ENCODE data around the gene SEM1. TPM values are rescaled to one million over a fixed set of nuclear protein-coding genes. Genes with fewer than 3 reads are reported as not detected.
"Not testable (repeated sequence)": the region's sequence is repeated elsewhere in the genome, so short reads cannot be mapped to it uniquely, and the experiment has no call there.

SEM1 gene
- polyA plus RNA-seq (2013, experiment 1 of 4), result 253 TPM
- polyA plus RNA-seq (2013, experiment 2 of 4), result 239 TPM
- polyA plus RNA-seq (2013, experiment 3 of 4), result 204 TPM
- polyA plus RNA-seq (2013, experiment 4 of 4), result 226 TPM

- no peaks in the 10 kb centered on the region for H3K27me3 ChIP-seq (ENCODE audit: control insufficient read depth, insufficient read depth, low read length, poor library complexity, severe bottlenecking)
- WGBS, 2 experiments, result 3 to 4% methylated on average over 46 of the region's 46 CpGs
- no peaks in the 10 kb centered on the region for H3K9me3 ChIP-seq (ENCODE audit: control insufficient read depth, low read length)
- H3K4me1 ChIP-seq (ENCODE audit: control insufficient read depth, insufficient read depth, low read length), result peaks cover 5% of the 10 kb centered on the region
- H3K27ac ChIP-seq (ENCODE audit: insufficient read depth, low read depth, low read length, poor library complexity, severe bottlenecking), result peak within 1 kb of the TSS; percentile 75
- no peaks in the 10 kb centered on the region for H3K36me3 ChIP-seq (ENCODE audit: control insufficient read depth, insufficient read depth, low read length)
- peak within 1 kb of the TSS; percentile 90 for H3K4me3 ChIP-seq (ENCODE audit: insufficient read depth, low read depth, low read length)
Observed at GRCh38 chr7:96709381-96710228, at the start of gene SEM1. TSS of gene SEM1 (minus strand) at chr7:96709846. CDS start at chr7:96709763, 83 bp downstream.

DNA sequence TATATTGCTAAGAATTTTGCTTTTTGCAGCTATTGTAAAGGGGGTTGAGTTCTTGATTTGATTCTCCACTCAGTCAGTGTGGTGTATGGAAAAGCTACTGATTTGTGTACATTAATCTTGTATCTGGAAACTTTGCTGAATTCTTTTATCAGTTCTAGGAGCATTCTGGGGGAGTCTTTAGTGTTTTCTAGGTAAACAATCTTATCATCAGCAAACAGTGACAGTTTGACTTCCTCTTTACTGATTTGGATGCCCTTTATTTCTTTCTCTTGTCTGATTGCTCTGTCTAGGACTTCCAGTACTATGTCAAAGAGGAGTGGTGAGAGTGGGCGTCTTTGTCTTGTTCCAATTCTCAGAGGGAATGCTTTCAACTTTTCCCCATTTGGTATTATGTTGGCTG lies 48.2 kb upstream of the SEM1 start:
- WGBS, 2 experiments, result 80 to 86% methylated on average over 1 of the region's 1 CpG
- not testable (repeated sequence) for H3K36me3 ChIP-seq (ENCODE audit: control insufficient read depth, insufficient read depth, low read length); H3K4me1 ChIP-seq (ENCODE audit: control insufficient read depth, insufficient read depth, low read length); H3K4me3 ChIP-seq (ENCODE audit: insufficient read depth, low read depth, low read length); H3K9me3 ChIP-seq (ENCODE audit: control insufficient read depth, low read length); H3K27ac ChIP-seq (ENCODE audit: insufficient read depth, low read depth, low read length, poor library complexity, severe bottlenecking); H3K27me3 ChIP-seq (ENCODE audit: control insufficient read depth, insufficient read depth, low read length, poor library complexity, severe bottlenecking)

GRCh38 chr7:96747418-96747940 lies 37.8 kb upstream of the SEM1 start:
- Histone ChIP-seq H3K36me3 (ENCODE audit: control insufficient read depth, insufficient read depth, low read length) (no peaks in the 10 kb centered on the region), H3K27me3 (ENCODE audit: control insufficient read depth, insufficient read depth, low read length, poor library complexity, severe bottlenecking) (no peaks in the 10 kb centered on the region), H3K27ac (ENCODE audit: insufficient read depth, low read depth, low read length, poor library complexity, severe bottlenecking) (no peak overlapping the region), H3K4me1 (ENCODE audit: control insufficient read depth, insufficient read depth, low read length) (no peaks in the 10 kb centered on the region), H3K4me3 (ENCODE audit: insufficient read depth, low read depth, low read length) (no peak overlapping the region), H3K9me3 (ENCODE audit: control insufficient read depth, low read length) (no peaks in the 10 kb centered on the region)
- WGBS, 2 experiments, result 84 to 89% methylated on average over 1 to 2 of the region's 2 CpGs

DNA sequence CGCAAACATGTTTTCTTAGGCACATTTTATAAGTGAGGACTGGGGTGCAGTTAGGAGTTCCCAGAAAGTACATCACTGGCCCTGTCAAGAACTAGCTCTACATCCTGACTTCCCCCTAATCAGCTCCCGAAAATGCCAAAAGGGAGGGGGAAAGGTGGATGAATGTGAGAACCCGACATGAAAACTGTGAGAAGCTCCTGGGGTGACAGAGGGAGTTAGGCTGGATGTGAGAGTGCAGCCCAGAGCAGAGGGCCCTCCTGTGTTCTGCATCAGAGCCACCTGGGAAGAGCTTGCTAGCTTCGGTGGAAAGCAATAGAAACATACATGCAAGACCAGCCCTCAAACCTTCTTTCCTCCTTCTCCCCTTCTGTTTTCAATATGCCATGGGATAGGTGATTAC lies 30.5 kb upstream of the SEM1 start:
- Histone ChIP-seq H3K36me3 (ENCODE audit: control insufficient read depth, insufficient read depth, low read length) (no peaks in the 10 kb centered on the region), H3K9me3 (ENCODE audit: control insufficient read depth, low read length) (no peaks in the 10 kb centered on the region), H3K27ac (ENCODE audit: insufficient read depth, low read depth, low read length, poor library complexity, severe bottlenecking) (no peak overlapping the region), H3K4me3 (ENCODE audit: insufficient read depth, low read depth, low read length) (no peak overlapping the region), H3K4me1 (ENCODE audit: control insufficient read depth, insufficient read depth, low read length) (no peaks in the 10 kb centered on the region), H3K27me3 (ENCODE audit: control insufficient read depth, insufficient read depth, low read length, poor library complexity, severe bottlenecking) (no peaks in the 10 kb centered on the region)
- 46 to 51% methylated on average over 4 of the region's 4 CpGs for WGBS, 2 experiments

DNA sequence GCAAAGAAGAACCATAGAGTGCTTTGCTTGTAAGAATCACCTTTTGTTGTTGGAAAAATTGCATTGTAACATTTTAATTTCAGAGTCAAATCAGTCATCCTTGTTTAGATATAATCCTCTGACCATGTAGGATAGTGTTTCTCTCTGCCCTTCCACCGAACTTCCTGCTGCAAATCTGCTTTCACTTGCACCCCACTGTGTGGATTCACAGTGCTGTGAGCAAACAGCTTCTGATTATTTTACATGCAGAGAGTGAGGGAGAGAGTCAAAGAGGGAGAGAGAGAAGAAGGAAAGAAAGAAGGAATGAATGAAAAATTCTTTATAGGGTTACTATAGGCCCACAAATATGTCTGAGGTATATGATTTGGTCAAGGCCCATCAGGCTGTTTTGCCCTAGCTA lies 30.0 kb upstream of the SEM1 start:
- H3K9me3 ChIP-seq (ENCODE audit: control insufficient read depth, low read length), result no peaks in the 10 kb centered on the region
- H3K27ac ChIP-seq (ENCODE audit: insufficient read depth, low read depth, low read length, poor library complexity, severe bottlenecking), result no peak overlapping the region
- no peak overlapping the region for H3K4me3 ChIP-seq (ENCODE audit: insufficient read depth, low read depth, low read length)
- no peaks in the 10 kb centered on the region for H3K36me3 ChIP-seq (ENCODE audit: control insufficient read depth, insufficient read depth, low read length)
- no peaks in the 10 kb centered on the region for H3K27me3 ChIP-seq (ENCODE audit: control insufficient read depth, insufficient read depth, low read length, poor library complexity, severe bottlenecking)
- 0 to 8% methylated on average over 1 of the region's 1 CpG for WGBS, 2 experiments
- no peaks in the 10 kb centered on the region for H3K4me1 ChIP-seq (ENCODE audit: control insufficient read depth, insufficient read depth, low read length)

GRCh38 chr7:96739167-96739566 lies 29.5 kb upstream of the SEM1 start:
- 57 to 80% methylated on average over 1 of the region's 1 CpG for WGBS, 2 experiments
- H3K36me3 ChIP-seq (ENCODE audit: control insufficient read depth, insufficient read depth, low read length), result no peaks in the 10 kb centered on the region
- H3K9me3 ChIP-seq (ENCODE audit: control insufficient read depth, low read length), result no peaks in the 10 kb centered on the region
- H3K27me3 ChIP-seq (ENCODE audit: control insufficient read depth, insufficient read depth, low read length, poor library complexity, severe bottlenecking), result no peaks in the 10 kb centered on the region
- no peak overlapping the region for H3K4me3 ChIP-seq (ENCODE audit: insufficient read depth, low read depth, low read length)
- no peak overlapping the region for H3K27ac ChIP-seq (ENCODE audit: insufficient read depth, low read depth, low read length, poor library complexity, severe bottlenecking)
- no peaks in the 10 kb centered on the region for H3K4me1 ChIP-seq (ENCODE audit: control insufficient read depth, insufficient read depth, low read length)

DNA sequence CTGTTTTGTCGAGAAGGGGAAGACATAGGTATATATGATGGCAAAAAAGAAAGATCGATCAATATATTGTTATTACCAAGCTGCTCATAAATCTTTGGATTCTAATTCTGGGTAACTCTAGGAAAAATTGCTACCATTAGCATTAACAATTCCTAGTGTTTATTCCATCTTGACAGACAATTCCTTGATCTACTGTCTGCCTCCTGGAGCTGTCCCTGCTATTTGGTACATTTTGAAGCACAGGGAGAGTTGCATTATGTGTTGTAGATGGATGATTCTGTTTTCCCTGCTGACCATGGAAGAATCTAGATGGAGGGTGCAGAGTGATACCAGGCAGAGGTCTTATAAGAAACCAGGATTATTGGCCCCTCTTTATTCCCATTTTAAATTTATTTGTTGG lies 29.1 kb upstream of the SEM1 start:
- no peaks in the 10 kb centered on the region for H3K9me3 ChIP-seq (ENCODE audit: control insufficient read depth, low read length)
- H3K4me3 ChIP-seq (ENCODE audit: insufficient read depth, low read depth, low read length), result no peak overlapping the region
- no peak overlapping the region for H3K27ac ChIP-seq (ENCODE audit: insufficient read depth, low read depth, low read length, poor library complexity, severe bottlenecking)
- H3K4me1 ChIP-seq (ENCODE audit: control insufficient read depth, insufficient read depth, low read length), result no peaks in the 10 kb centered on the region
- H3K27me3 ChIP-seq (ENCODE audit: control insufficient read depth, insufficient read depth, low read length, poor library complexity, severe bottlenecking), result no peaks in the 10 kb centered on the region
- H3K36me3 ChIP-seq (ENCODE audit: control insufficient read depth, insufficient read depth, low read length), result no peaks in the 10 kb centered on the region
- 95 to 100% methylated on average over 2 of the region's 2 CpGs for WGBS, 2 experiments

- H3K4me1 ChIP-seq (ENCODE audit: control insufficient read depth, insufficient read depth, low read length), result no peaks in the 10 kb centered on the region
- WGBS, 2 experiments, result 85 to 87% methylated on average over 3 of the region's 3 CpGs
- H3K36me3 ChIP-seq (ENCODE audit: control insufficient read depth, insufficient read depth, low read length), result no peaks in the 10 kb centered on the region
- no peak overlapping the region for H3K4me3 ChIP-seq (ENCODE audit: insufficient read depth, low read depth, low read length)
- no peaks in the 10 kb centered on the region for H3K27me3 ChIP-seq (ENCODE audit: control insufficient read depth, insufficient read depth, low read length, poor library complexity, severe bottlenecking)
- no peak overlapping the region for H3K27ac ChIP-seq (ENCODE audit: insufficient read depth, low read depth, low read length, poor library complexity, severe bottlenecking)
- H3K9me3 ChIP-seq (ENCODE audit: control insufficient read depth, low read length), result no peaks in the 10 kb centered on the region
Observed at GRCh38 chr7:96737545-96738050, 28.0 kb upstream of the SEM1 start.

DNA sequence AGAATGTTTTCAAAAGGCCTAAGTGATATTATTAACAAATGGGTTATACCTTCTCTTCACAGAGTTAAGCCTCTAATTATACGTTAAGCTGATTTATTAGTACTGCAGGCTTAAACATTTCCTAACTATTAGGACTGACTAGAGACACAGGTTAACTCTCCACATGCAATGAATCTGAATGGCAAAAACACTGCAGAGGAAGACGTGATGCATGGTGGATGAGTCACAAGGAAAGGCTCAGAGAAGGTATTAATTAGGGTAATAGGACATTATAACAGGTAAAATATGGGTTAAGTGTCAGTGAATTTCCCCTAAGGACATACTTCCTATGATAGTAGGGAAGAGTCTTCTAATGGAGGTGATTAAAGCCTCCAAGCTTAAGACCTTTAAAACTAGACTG lies 24.7 kb upstream of the SEM1 start:
- Histone ChIP-seq H3K4me1 (ENCODE audit: control insufficient read depth, insufficient read depth, low read length) (no peaks in the 10 kb centered on the region), H3K27ac (ENCODE audit: insufficient read depth, low read depth, low read length, poor library complexity, severe bottlenecking) (no peak overlapping the region), H3K4me3 (ENCODE audit: insufficient read depth, low read depth, low read length) (no peak overlapping the region), H3K36me3 (ENCODE audit: control insufficient read depth, insufficient read depth, low read length) (no peaks in the 10 kb centered on the region), H3K27me3 (ENCODE audit: control insufficient read depth, insufficient read depth, low read length, poor library complexity, severe bottlenecking) (no peaks in the 10 kb centered on the region), H3K9me3 (ENCODE audit: control insufficient read depth, low read length) (no peaks in the 10 kb centered on the region)
- 75 to 94% methylated on average over 2 of the region's 2 CpGs for WGBS, 2 experiments

DNA sequence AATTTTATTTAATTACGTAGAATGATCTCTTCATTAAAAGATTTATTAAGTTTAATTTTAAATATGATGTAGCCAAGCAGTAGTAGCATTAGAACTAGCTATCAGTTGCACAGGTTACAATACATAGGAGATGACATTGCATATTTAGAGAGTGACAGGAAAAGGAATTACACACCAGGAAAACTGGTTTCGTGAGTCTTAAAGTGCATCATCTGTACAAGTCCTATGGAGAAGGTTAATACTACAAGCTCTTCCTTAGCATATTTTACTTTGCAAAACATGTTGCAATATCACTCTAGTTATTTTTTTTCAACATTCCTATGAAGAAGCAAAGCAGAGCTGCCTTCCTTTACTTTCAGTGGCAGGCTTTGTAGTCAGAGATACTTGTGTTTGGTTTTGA lies 20.2 kb upstream of the SEM1 start:
- 88 to 100% methylated on average over 1 of the region's 2 CpGs for WGBS, 2 experiments
- H3K27me3 ChIP-seq (ENCODE audit: control insufficient read depth, insufficient read depth, low read length, poor library complexity, severe bottlenecking), result no peaks in the 10 kb centered on the region
- H3K4me3 ChIP-seq (ENCODE audit: insufficient read depth, low read depth, low read length), result no peak overlapping the region

More for the DNA sequence above, 20.2 kb upstream of the SEM1 start:
- H3K9me3 ChIP-seq (ENCODE audit: control insufficient read depth, low read length), result no peaks in the 10 kb centered on the region
- H3K4me1 ChIP-seq (ENCODE audit: control insufficient read depth, insufficient read depth, low read length), result no peaks in the 10 kb centered on the region
- H3K36me3 ChIP-seq (ENCODE audit: control insufficient read depth, insufficient read depth, low read length), result no peaks in the 10 kb centered on the region
- no peak overlapping the region for H3K27ac ChIP-seq (ENCODE audit: insufficient read depth, low read depth, low read length, poor library complexity, severe bottlenecking)

Data from ectodermal cell (in vitro differentiated cells).